Neuronal stem cell (in vitro differentiated cells): ENCODE data around the gene ZNF76.

ENCODE experiments used
- DNase-seq: peaks from one replicate; pipeline ENCODE4 v3.0.0-alpha.2; 2013; ENCODE audit warnings: low spot score
- H2AFZ ChIP-seq: one replicate; pipeline ENCODE4 v1.6.1; 2013; ENCODE audit warnings: mild to moderate bottlenecking, low read length, inconsistent platforms
- H2AK5ac ChIP-seq: 2 replicates; pipeline ENCODE4 v1.6.1; 2013; ENCODE audit warnings: low read depth, mild to moderate bottlenecking, inconsistent platforms, low read length, moderate library complexity, mixed read lengths
- H2BK120ac ChIP-seq: 2 replicates; pipeline ENCODE4 v1.6.1; 2013; ENCODE audit warnings: low read depth, mild to moderate bottlenecking, inconsistent platforms, low read length, moderate library complexity, mixed read lengths
- H2BK12ac ChIP-seq: one replicate; pipeline ENCODE4 v1.6.1; 2013; ENCODE audit warnings: low read length, inconsistent platforms
- H2BK15ac ChIP-seq: 2 replicates; pipeline ENCODE4 v1.6.1; 2013; ENCODE audit warnings: mild to moderate bottlenecking, low read length, inconsistent platforms, mixed read lengths
- H2BK5ac ChIP-seq: one replicate; pipeline ENCODE4 v1.6.1; 2013; ENCODE audit warnings: inconsistent platforms, mild to moderate bottlenecking, low read length, moderate library complexity
- H3K14ac ChIP-seq: one replicate; pipeline ENCODE4 v1.6.1; 2013; ENCODE audit warnings: low read length, inconsistent platforms
- H3K18ac ChIP-seq: 2 replicates; pipeline ENCODE4 v1.6.1; 2013; ENCODE audit warnings: low read length, inconsistent platforms
- H3K23ac ChIP-seq: 2 replicates; pipeline ENCODE4 v1.6.1; 2013; ENCODE audit warnings: low read depth, mild to moderate bottlenecking, mixed read lengths, low read length, inconsistent platforms; ENCODE audit not compliant: poor library complexity
- H3K27ac ChIP-seq: replicated peaks from 3 replicates; pipeline ENCODE4 v1.5.1; 2013; ENCODE audit warnings: low read length, inconsistent platforms
- H3K27me3 ChIP-seq, 3 experiments: 2 replicates each; pipeline ENCODE4 v1.6.1; 2013; ENCODE audit warnings: low read length in 3 of 3, mild to moderate bottlenecking in 2 of 3, inconsistent platforms in 1 of 3, low read depth in 1 of 3, mixed read lengths in 1 of 3, moderate library complexity in 1 of 3; ENCODE audit not compliant: control insufficient read depth in 3 of 3, insufficient read depth in 3 of 3
- H3K36me3 ChIP-seq, 2 donors: replicated peaks in 1 of 2; 2 replicates each; pipeline ENCODE4 v1.6.1; 2013; ENCODE audit warnings: low read length in 2 of 2; ENCODE audit not compliant: control insufficient read depth in 2 of 2, insufficient read depth in 2 of 2
- H3K4ac ChIP-seq: 2 replicates; pipeline ENCODE4 v1.6.1; 2013; ENCODE audit warnings: inconsistent platforms, mild to moderate bottlenecking, low read length, moderate library complexity
- H3K4me1 ChIP-seq, 2 donors: 1 replicate in 1 of 2; 2 replicates in 1 of 2; pipeline ENCODE4 v1.6.1; 2013; ENCODE audit warnings: low read length in 2 of 2, low read depth in 1 of 2; ENCODE audit not compliant: control insufficient read depth in 2 of 2, insufficient read depth in 1 of 2
- H3K4me2 ChIP-seq: one replicate; pipeline ENCODE4 v1.6.1; 2013; ENCODE audit warnings: mild to moderate bottlenecking, low read length, inconsistent platforms; ENCODE audit not compliant: insufficient read depth, poor library complexity, severe bottlenecking
- H3K4me3 ChIP-seq, 2 donors: 2 replicates each; pipeline ENCODE4 v1.5.1; 2013; ENCODE audit warnings: low read length in 2 of 2, mild to moderate bottlenecking in 2 of 2, inconsistent platforms in 1 of 2, moderate library complexity in 1 of 2
- H3K79me1 ChIP-seq: one replicate; pipeline ENCODE4 v1.6.1; 2013; ENCODE audit warnings: low read depth, mild to moderate bottlenecking, inconsistent platforms, low read length, moderate library complexity
- H3K9ac ChIP-seq: one replicate; pipeline ENCODE4 v1.6.1; 2013; ENCODE audit warnings: mild to moderate bottlenecking, low read depth, low read length, inconsistent platforms; ENCODE audit not compliant: poor library complexity
- H3K9me3 ChIP-seq, 2 donors: replicated peaks in 1 of 2; 2 replicates each; pipeline versions ENCODE3 to v1.6.1; 2013; ENCODE audit warnings: low read length in 2 of 2, mild to moderate bottlenecking in 2 of 2, inconsistent platforms in 1 of 2, low read depth in 1 of 2, mixed read lengths in 1 of 2, moderate library complexity in 1 of 2; ENCODE audit not compliant: control insufficient read depth in 2 of 2, insufficient read depth in 1 of 2
- H4K8ac ChIP-seq: one replicate; pipeline ENCODE4 v1.6.1; 2013; ENCODE audit warnings: low read depth, mild to moderate bottlenecking, inconsistent platforms, low read length, moderate library complexity
- H4K91ac ChIP-seq: one replicate; pipeline ENCODE4 v1.6.1; 2013; ENCODE audit warnings: low read length, low read depth, mild to moderate bottlenecking, inconsistent platforms; ENCODE audit not compliant: poor library complexity
- WGBS, 2 donors: extraction: QIAGEN DNeasy Blood & Tissue Kit; methylation state at CpG; one replicate each; pipeline ENCODE4 v1.1.7; 2013; ENCODE audit warnings: missing lambda C conversion rate in 2 of 2, mixed read lengths in 1 of 2; ENCODE audit not compliant: insufficient read length in 2 of 2, insufficient replicate concordance in 1 of 2; ENCODE audit errors: extremely low coverage in 2 of 2; 5-methylcytosine and 5-hydroxymethylcytosine counted together

ZNF76 gene

DNA sequence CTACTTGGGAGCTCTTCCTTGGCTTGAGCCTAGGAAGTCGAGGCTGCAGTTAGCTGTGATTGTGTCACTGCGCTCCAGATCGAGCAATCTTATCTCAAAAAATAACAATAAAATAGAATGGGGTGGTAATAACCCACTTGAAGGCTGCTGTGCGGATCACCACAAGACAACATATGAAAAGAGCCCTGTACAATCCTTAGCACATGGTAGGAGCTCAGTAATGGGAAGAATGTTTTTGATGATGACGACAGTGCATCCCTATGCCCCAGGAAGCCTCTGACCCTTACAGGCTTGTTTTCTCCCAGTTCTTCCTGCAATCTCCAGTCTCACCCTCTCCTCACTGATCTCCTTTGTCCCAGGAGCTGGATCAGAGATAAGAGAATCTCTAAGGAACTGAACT lies 30.2 kb upstream of the ZNF76 start:
- no CpG with 5 or more reads among the region's 5 CpGs for WGBS, 2 donors
- Histone ChIP-seq H3K36me3 (peaks cover 21 to 88% of the 10 kb centered on the region in 2 donors), H3K18ac (no peak overlapping the region)

DNA sequence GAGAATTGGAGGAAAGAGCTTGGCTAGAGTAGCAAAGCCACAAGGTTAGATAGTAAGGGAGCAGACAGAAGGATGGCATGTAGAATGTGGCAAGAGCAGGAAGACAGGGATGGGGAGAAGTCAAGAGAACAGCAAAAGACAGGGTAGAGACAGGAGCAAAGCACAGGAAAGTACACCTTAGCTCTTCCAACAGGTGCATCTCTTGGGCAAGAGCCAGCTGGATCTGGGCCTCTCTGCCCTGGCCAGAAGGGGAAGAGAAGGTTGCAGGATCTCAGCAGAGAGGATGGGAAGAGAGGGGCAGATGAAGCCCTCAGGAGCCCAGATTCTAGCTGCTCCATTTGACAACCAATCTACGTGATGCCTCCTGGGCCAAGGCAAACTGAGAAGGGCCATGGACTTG lies 29.0 kb upstream of the ZNF76 start:
- WGBS, 2 donors: no CpG with 5 or more reads among the region's 1 CpG
- H3K27ac ChIP-seq: no peak overlapping the region
- no peak overlapping the region for H4K91ac ChIP-seq
- no peak overlapping the region for H2BK5ac ChIP-seq
- peaks cover 0 to 1% of the 10 kb centered on the region in 2 donors for H3K4me1 ChIP-seq
- H3K4me2 ChIP-seq: no peak overlapping the region
- H3K79me1 ChIP-seq: peaks cover 3% of the 10 kb centered on the region
- H3K4me3 ChIP-seq: no peak overlapping the region
- H2AK5ac ChIP-seq: no peak overlapping the region
- no peak overlapping the region for H2AFZ ChIP-seq
- no peaks in the 10 kb centered on the region for H3K27me3 ChIP-seq
- H2BK12ac ChIP-seq: no peak overlapping the region
- no peak overlapping the region for H3K4ac ChIP-seq
- DNase-seq: no peak
- no peak overlapping the region for H3K18ac ChIP-seq
- no peak overlapping the region for H2BK120ac ChIP-seq
- no peak overlapping the region for H3K23ac ChIP-seq
- H3K36me3 ChIP-seq: peaks cover 23 to 89% of the 10 kb centered on the region in 2 donors
- H2BK15ac ChIP-seq: no peak overlapping the region
- no peak overlapping the region for H4K8ac ChIP-seq
- peaks cover 7 to 21% of the 10 kb centered on the region in 2 donors for H3K9me3 ChIP-seq
- H3K14ac ChIP-seq: no peak overlapping the region
- no peak overlapping the region for H3K9ac ChIP-seq

More for the DNA sequence above, 30.2 kb upstream of the ZNF76 start:
- no peak overlapping the region for H4K91ac ChIP-seq
- no peak overlapping the region for H3K4me3 ChIP-seq
- no peaks in the 10 kb centered on the region for H3K27me3 ChIP-seq
- H3K4ac ChIP-seq: no peak overlapping the region
- no peak overlapping the region for H3K23ac ChIP-seq
- no peak overlapping the region for H2AFZ ChIP-seq
- no peak overlapping the region for H3K9ac ChIP-seq
- H4K8ac ChIP-seq: no peak overlapping the region
- peaks cover 2 to 9% of the 10 kb centered on the region in 2 donors for H3K9me3 ChIP-seq
- DNase-seq: no peak
- H3K27ac ChIP-seq: no peak overlapping the region
- no peak overlapping the region for H3K4me2 ChIP-seq
- H3K79me1 ChIP-seq: peaks cover 2% of the 10 kb centered on the region
- no peak overlapping the region for H2AK5ac ChIP-seq
- H2BK15ac ChIP-seq: no peak overlapping the region
- H3K4me1 ChIP-seq: peaks cover 0 to 1% of the 10 kb centered on the region in 2 donors
- H3K14ac ChIP-seq: no peak overlapping the region
- H2BK5ac ChIP-seq: no peak overlapping the region
- H2BK12ac ChIP-seq: no peak overlapping the region
- H2BK120ac ChIP-seq: no peak overlapping the region

DNA sequence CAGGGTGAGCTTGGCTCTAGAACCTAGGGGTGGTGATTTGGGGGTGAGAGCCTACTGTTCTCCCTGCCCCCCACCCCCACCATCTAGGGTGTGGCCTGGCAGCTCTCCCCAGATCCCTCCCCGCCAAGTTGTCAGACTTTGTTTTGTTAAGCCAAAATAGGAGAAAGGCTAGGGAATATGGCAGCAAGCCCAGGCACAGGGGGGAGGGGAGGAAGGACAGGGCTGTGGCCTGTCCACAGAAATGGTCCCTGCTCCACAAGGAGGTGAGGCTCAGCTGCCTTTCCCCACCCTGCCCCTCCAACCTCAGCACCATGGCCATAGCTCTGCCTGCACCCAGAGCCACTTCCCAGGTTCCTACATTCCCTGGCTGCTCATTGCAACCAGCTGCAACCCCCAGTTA lies 28.6 kb upstream of the ZNF76 start:
- no peak overlapping the region for H3K23ac ChIP-seq
- no peak overlapping the region for H3K27ac ChIP-seq
- H3K9me3 ChIP-seq: peaks cover 7 to 24% of the 10 kb centered on the region in 2 donors
- H2AK5ac ChIP-seq: no peak overlapping the region
- no peak overlapping the region for H2AFZ ChIP-seq
- H3K4me3 ChIP-seq: no peak overlapping the region
- H3K4ac ChIP-seq: no peak overlapping the region
- H3K14ac ChIP-seq: no peak overlapping the region
- H3K4me2 ChIP-seq: no peak overlapping the region
- H2BK5ac ChIP-seq: no peak overlapping the region
- no peak overlapping the region for H2BK15ac ChIP-seq
- no CpG with 5 or more reads among the region's 1 CpG for WGBS, 2 donors
- H3K18ac ChIP-seq: no peak overlapping the region
- H3K27me3 ChIP-seq: no peaks in the 10 kb centered on the region
- H3K9ac ChIP-seq: no peak overlapping the region
- H3K4me1 ChIP-seq: peaks cover 0 to 1% of the 10 kb centered on the region in 2 donors
- peaks cover 23 to 92% of the 10 kb centered on the region in 2 donors for H3K36me3 ChIP-seq
- no peak overlapping the region for H4K8ac ChIP-seq
- H2BK120ac ChIP-seq: no peak overlapping the region
- H2BK12ac ChIP-seq: no peak overlapping the region
- no peak overlapping the region for H4K91ac ChIP-seq
- DNase-seq: no peak
- H3K79me1 ChIP-seq: peaks cover 4% of the 10 kb centered on the region

DNA sequence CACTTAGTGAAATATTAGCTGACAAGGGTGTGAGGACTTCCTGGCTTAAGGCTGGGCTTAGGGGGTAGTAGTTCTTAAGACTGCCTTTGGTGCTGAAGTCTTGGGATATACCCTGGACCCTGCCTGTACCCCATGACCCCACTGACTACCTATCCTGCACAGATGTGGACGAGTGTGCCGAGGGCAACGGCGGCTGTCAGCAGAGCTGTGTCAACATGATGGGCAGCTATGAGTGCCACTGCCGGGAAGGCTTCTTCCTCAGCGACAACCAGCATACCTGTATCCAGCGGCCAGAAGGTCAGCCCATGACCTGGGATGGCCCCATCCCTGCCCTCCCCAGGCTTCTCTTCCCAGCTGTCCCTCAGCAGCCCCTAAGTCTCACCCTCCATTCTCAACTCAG lies 28.0 kb upstream of the ZNF76 start:
- Histone ChIP-seq H3K4me1 (peaks cover 0 to 3% of the 10 kb centered on the region in 2 donors), H3K79me1 (peaks cover 4% of the 10 kb centered on the region), H3K18ac (no peak overlapping the region), H2BK120ac (no peak overlapping the region), H4K8ac (no peak overlapping the region), H3K4me2 (no peak overlapping the region), H3K9me3 (peaks cover 7 to 30% of the 10 kb centered on the region in 2 donors), H3K4ac (no peak overlapping the region), H3K23ac (no peak overlapping the region), H2AK5ac (no peak overlapping the region), H3K36me3 (peaks cover 28 to 94% of the 10 kb centered on the region in 2 donors), H3K4me3 (no peak overlapping the region), H2BK5ac (no peak overlapping the region), H3K14ac (no peak overlapping the region), H2BK15ac (no peak overlapping the region), H2BK12ac (no peak overlapping the region), H3K27me3 (no peaks in the 10 kb centered on the region), H4K91ac (no peak overlapping the region), H3K9ac (no peak overlapping the region), H2AFZ (no peak overlapping the region), H3K27ac (no peak overlapping the region)
- DNase-seq: no peak
- no CpG with 5 or more reads among the region's 7 CpGs for WGBS, 2 donors
